ENCODE measurements around the gene LIN37.

DNA sequence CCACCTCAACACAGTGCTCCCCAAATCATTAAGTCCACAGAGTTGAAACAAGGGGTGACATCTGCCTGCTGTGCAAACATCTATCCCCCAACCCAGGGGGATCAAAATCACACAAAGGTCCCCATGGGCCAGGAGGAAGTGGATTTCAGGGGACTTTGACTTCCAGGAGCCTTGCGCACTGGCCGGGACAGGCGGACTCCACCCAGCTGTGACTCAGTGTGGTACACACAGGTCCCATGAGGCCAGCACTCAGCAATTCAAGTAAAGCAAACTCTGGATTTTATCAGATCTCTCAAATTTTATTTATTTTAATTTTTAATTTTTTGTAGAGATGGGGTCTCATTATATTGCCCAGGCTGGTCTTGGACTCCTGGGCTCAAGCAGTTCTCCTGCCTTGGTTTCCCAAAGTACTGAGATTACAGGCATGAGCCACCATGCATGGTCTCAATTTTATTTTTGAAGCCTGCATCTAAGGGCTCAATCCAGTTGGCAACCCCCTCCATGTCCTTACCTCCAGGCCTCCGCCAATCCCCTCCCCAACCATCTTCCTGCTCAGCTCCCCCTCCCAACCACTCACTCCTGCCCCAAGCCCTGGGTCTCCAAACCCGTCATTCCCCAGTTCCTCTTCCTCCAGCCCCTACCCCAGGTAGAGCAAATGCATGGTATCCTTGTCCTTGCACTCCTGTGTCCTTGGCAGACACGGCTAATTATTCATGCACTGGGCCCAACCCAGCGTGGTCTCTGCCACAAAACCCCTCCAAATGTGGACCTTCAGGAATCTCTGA, 45.2 kb downstream of the LIN37 start:
- TF ChIP-seq, protein P1, sequence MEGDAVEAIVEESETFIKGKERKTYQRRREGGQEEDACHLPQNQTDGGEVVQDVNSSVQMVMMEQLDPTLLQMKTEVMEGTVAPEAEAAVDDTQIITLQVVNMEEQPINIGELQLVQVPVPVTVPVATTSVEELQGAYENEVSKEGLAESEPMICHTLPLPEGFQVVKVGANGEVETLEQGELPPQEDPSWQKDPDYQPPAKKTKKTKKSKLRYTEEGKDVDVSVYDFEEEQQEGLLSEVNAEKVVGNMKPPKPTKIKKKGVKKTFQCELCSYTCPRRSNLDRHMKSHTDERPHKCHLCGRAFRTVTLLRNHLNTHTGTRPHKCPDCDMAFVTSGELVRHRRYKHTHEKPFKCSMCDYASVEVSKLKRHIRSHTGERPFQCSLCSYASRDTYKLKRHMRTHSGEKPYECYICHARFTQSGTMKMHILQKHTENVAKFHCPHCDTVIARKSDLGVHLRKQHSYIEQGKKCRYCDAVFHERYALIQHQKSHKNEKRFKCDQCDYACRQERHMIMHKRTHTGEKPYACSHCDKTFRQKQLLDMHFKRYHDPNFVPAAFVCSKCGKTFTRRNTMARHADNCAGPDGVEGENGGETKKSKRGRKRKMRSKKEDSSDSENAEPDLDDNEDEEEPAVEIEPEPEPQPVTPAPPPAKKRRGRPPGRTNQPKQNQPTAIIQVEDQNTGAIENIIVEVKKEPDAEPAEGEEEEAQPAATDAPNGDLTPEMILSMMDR (IDR thresholded peaks at IDR 0.05), result no peak
- TF ChIP-seq EZH2phosphoT487 (IDR thresholded peaks at IDR 0.05) (no peak), EZH2 (IDR thresholded peaks at IDR 0.05) (no peak)
